GM21390 (cell line): ENCODE measurements around the gene KRTAP22-2.

ENCODE experiments used
- ATAC-seq: cut with Tn5 transposase; IDR thresholded peaks from one replicate; pipeline ENCODE4 v1.9.1; 2021; ENCODE audit not compliant: unreplicated experiment

KRTAP22-2 gene

GRCh38 chr21:30590297-30590696 lies at the start of gene KRTAP22-2:
KRTAP22-2 (minus strand) TSS chr21:30590397.
- ATAC-seq: no peak

GRCh38 chr21:30638686-30639085 lies 48.5 kb upstream of the KRTAP22-2 start:
- no peak for ATAC-seq

- ATAC-seq: no peak
Observed at GRCh38 chr21:30634906-30635305, 44.7 kb upstream of the KRTAP22-2 start, which contains the start of gene KRTAP20-2. KRTAP20-2 (plus strand) TSS chr21:30635206; CDS start chr21:30635264, 58 bp downstream.

GRCh38 chr21:30629200-30629599 lies 39.0 kb upstream of the KRTAP22-2 start:
- ATAC-seq: no peak

GRCh38 chr21:30628109-30628508 lies 37.9 kb upstream of the KRTAP22-2 start:
- no peak for ATAC-seq

GRCh38 chr21:30625449-30626165 lies 35.4 kb upstream of the KRTAP22-2 start:
- no peak for ATAC-seq

GRCh38 chr21:30623362-30623761 lies 33.2 kb upstream of the KRTAP22-2 start:
- no peak for ATAC-seq

- ATAC-seq: no peak
Observed at GRCh38 chr21:30620522-30620921, 30.3 kb upstream of the KRTAP22-2 start, which contains the start of gene KRTAP20-4. KRTAP20-4 (plus strand) TSS chr21:30620627.

- ATAC-seq: no peak
Observed at GRCh38 chr21:30620080-30620479, 29.9 kb upstream of the KRTAP22-2 start.

- no peak for ATAC-seq
Observed at GRCh38 chr21:30616125-30616524, 25.9 kb upstream of the KRTAP22-2 start, which contains the start of gene KRTAP20-1. KRTAP20-1 (plus strand) TSS chr21:30616425; CDS start chr21:30616455, 30 bp downstream.

GRCh38 chr21:30615199-30615598 lies 25.0 kb upstream of the KRTAP22-2 start:
- ATAC-seq: no peak

GRCh38 chr21:30613836-30614235 lies 23.6 kb upstream of the KRTAP22-2 start, which contains the start of gene KRTAP6-1:
KRTAP6-1 (minus strand) TSS chr21:30613930; CDS start chr21:30613904, 26 bp downstream.
- ATAC-seq: no peak

GRCh38 chr21:30612132-30612531 lies 21.9 kb upstream of the KRTAP22-2 start:
- no peak for ATAC-seq

GRCh38 chr21:30605968-30606367 lies 15.8 kb upstream of the KRTAP22-2 start:
- no peak for ATAC-seq

GRCh38 chr21:30600787-30601186 lies 10.6 kb upstream of the KRTAP22-2 start, which contains the start of gene KRTAP22-1:
KRTAP22-1 (plus strand) TSS chr21:30601087.
- ATAC-seq: no peak

GRCh38 chr21:30598802-30599201 lies 8.6 kb upstream of the KRTAP22-2 start, which contains the start of gene KRTAP6-2:
KRTAP6-2 (minus strand) TSS chr21:30598902; CDS start chr21:30598874, 28 bp downstream.
- no peak for ATAC-seq

GRCh38 chr21:30592140-30592539 lies 1.9 kb upstream of the KRTAP22-2 start, which contains the start of gene KRTAP6-3:
KRTAP6-3 (plus strand) TSS chr21:30592440; CDS start chr21:30592446, 6 bp downstream.
- ATAC-seq: no peak

- ATAC-seq: no peak
Observed at GRCh38 chr21:30582870-30583269, 7.3 kb downstream of the KRTAP22-2 start.

GRCh38 chr21:30580132-30580531 lies 10.1 kb downstream of the KRTAP22-2 start:
- ATAC-seq: no peak

GRCh38 chr21:30579346-30579745 lies 10.9 kb downstream of the KRTAP22-2 start:
- ATAC-seq: no peak

GRCh38 chr21:30577766-30578165 lies 12.4 kb downstream of the KRTAP22-2 start:
- ATAC-seq: no peak

GRCh38 chr21:30567617-30568016 lies 22.6 kb downstream of the KRTAP22-2 start:
- ATAC-seq: no peak
